ENCODE data around the gene DNM1.

The DNM1 gene

GRCh38 chr9:128203024-128203706 is at the start of gene DNM1:
Gene DNM1, plus strand, starts transcription at chr9:128203379. Its CDS starts 92 bp downstream, at chr9:128203471.
- peak; percentile 87 for DNase-seq

GRCh38 chr9:128153947-128154695 is 49.1 kb upstream of the DNM1 start:
- DNase-seq: no peak

GRCh38 chr9:128155736-128156500 is 47.3 kb upstream of the DNM1 start:
- no peak for DNase-seq

- no peak for DNase-seq
Observed at GRCh38 chr9:128159522-128159783, 43.7 kb upstream of the DNM1 start.

GRCh38 chr9:128159784-128160602 is 43.2 kb upstream of the DNM1 start, which contains the start of gene BBLN:
Gene BBLN, plus strand, starts transcription at chr9:128160265. Its CDS starts 143 bp downstream, at chr9:128160408.
- DNase-seq: peak; percentile 94

- no peak for DNase-seq
Observed at GRCh38 chr9:128160603-128160987, 42.6 kb upstream of the DNM1 start.

GRCh38 chr9:128161215-128161902 is 41.8 kb upstream of the DNM1 start:
- DNase-seq: no peak

GRCh38 chr9:128162215-128163026 is 40.8 kb upstream of the DNM1 start:
- DNase-seq: no peak

GRCh38 chr9:128163027-128163515 is 40.1 kb upstream of the DNM1 start:
- no peak for DNase-seq

GRCh38 chr9:128163523-128164306 is 39.5 kb upstream of the DNM1 start:
- DNase-seq: no peak

GRCh38 chr9:128164307-128164885 is 38.8 kb upstream of the DNM1 start:
- no peak for DNase-seq

GRCh38 chr9:128166169-128166568 is 37.0 kb upstream of the DNM1 start:
- no peak for DNase-seq

- DNase-seq: no peak
Observed at GRCh38 chr9:128167209-128167608, 36.0 kb upstream of the DNM1 start.

- DNase-seq: peak; percentile 48
Observed at GRCh38 chr9:128168731-128169308, 34.4 kb upstream of the DNM1 start.

GRCh38 chr9:128169492-128169891 is 33.7 kb upstream of the DNM1 start:
- no peak for DNase-seq

- DNase-seq: no peak
Observed at GRCh38 chr9:128169925-128170324, 33.3 kb upstream of the DNM1 start.

GRCh38 chr9:128174062-128174461 is 29.1 kb upstream of the DNM1 start:
- no peak for DNase-seq

- no peak for DNase-seq
Observed at GRCh38 chr9:128175102-128175563, 28.0 kb upstream of the DNM1 start.

GRCh38 chr9:128175726-128176125 is 27.5 kb upstream of the DNM1 start:
- no peak for DNase-seq

Data from retina (tissue), 1 donor.